ENCODE measurements around the gene PALLD.

The PALLD gene

GRCh38 chr4:168622600-168622999 lies 125.7 kb downstream of the PALLD start:
- no peak for DNase-seq (ENCODE audit: low spot score)

GRCh38 chr4:168623011-168623410 lies 126.2 kb downstream of the PALLD start:
- no peak for DNase-seq (ENCODE audit: low spot score)

DNA sequence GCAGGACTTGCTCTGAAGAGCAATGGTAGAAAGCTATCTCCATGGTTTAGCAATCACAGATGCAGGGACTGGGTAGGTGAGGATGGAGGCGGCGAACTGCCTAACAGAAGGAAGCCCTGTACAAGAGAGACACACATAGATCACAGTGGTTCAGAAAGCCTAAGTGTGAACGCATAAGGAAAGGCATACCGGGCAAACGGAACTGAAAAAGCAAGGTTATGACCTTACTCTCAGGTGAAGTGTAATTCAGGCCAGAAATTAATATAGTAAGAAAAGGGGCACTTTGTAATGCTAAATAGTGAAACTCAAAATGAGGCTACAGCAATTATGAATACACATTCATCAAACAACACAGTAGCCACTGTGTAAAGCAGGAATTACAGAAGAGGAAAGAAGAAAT lies 126.6 kb downstream of the PALLD start:
- DNase-seq (ENCODE audit: low spot score), result no peak

GRCh38 chr4:168628251-168628650 lies 131.4 kb downstream of the PALLD start:
- DNase-seq (ENCODE audit: low spot score), result no peak

DNA sequence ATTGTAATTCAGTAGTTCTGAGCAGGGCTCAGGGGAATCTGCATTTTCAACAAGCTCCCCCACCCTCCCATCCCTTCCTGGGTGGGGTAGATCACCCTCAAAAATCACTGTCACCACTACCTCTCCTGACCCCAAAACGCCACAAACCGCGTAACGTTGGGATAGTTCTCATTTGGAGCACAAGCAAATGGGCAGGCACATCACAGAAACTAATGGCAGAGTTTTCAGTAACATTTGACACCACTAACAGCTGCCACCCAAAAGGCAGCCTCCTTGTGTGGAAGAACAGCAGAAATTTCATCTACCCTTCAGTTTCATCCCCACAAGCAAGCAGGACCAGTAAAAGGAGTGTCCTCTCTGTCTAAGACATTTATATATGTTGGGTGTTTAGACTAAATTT lies 132.7 kb downstream of the PALLD start:
- DNase-seq (ENCODE audit: low spot score), result no peak

GRCh38 chr4:168630445-168631187 lies 133.8 kb downstream of the PALLD start:
- peak; percentile 82 for DNase-seq (ENCODE audit: low spot score)

DNA sequence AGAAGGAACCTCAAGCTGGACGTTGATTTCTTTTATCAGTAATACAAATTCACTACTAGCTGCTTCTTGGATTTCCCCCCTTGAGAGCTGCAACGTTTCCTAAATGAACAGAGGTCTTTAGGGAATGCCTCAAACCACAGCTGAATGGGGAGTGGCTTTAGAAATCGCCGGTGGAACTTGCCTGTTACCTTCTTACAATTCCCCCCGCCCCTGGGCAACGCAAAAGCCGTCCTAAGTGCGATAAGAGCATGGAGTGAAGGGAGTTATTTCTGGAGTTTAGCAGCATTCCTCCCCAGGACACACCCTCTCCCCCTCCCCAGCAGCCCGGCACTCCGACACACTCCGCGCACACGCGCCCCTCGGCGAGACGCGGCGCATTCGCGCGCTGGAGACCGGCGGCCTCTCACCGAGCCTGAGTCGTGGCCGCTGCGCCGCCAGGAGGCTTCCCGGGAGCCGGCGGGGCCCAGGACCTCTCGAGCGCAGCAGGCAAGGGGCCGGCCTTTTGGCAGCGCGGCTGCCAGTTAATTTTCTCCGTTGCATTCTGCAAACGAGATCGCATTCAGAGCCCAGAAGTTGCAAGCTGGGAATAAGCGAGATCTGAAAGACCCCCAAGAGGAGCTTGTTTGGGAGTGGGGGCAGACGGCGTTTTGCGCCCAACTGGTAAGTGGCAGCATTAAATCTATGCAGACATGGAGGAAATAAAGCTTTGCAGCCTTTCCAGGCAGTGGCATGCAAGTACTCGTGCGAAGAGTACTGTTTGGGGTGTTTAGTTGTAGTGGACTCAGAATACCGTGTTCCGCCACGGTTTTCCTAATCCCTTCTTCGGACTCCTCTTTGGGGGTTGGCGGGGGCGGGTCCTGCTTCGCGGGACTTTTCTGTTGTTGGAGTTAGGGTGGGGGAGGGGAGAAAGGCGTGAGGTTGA lies 134.7 kb downstream of the PALLD start:
- DNase-seq (ENCODE audit: low spot score), result peak; percentile 46

- no peak for DNase-seq (ENCODE audit: low spot score)
Measured at GRCh38 chr4:168632301-168632725, 135.5 kb downstream of the PALLD start.

GRCh38 chr4:168633064-168633463 lies 136.2 kb downstream of the PALLD start:
- no peak for DNase-seq (ENCODE audit: low spot score)

- DNase-seq (ENCODE audit: low spot score), result no peak
Measured at GRCh38 chr4:168633496-168633895, 136.6 kb downstream of the PALLD start.

- no peak for DNase-seq (ENCODE audit: low spot score)
Measured at GRCh38 chr4:168634276-168634802, 137.5 kb downstream of the PALLD start.

DNA sequence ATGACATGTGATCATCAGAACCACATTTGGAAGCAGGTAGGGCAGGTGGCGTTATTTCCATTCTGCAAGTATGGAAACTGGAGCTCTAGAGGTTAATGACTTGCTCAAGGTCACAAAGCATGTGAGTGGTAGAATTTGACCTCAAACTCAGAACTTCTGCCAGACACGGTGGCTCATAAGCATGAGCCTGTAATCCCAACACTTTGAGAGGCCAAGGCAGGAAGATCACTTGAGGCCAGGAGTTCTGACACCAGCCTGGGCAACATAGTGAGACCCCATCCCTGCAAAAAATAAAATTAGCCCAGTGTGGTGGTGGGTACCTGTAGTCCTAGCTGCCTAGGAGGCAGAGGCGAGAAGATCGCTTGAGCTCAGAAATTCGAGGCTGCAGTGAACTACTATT lies 139.2 kb downstream of the PALLD start:
- DNase-seq (ENCODE audit: low spot score), result no peak

- DNase-seq (ENCODE audit: low spot score), result no peak
Measured at GRCh38 chr4:168636506-168637196, 139.8 kb downstream of the PALLD start.

DNA sequence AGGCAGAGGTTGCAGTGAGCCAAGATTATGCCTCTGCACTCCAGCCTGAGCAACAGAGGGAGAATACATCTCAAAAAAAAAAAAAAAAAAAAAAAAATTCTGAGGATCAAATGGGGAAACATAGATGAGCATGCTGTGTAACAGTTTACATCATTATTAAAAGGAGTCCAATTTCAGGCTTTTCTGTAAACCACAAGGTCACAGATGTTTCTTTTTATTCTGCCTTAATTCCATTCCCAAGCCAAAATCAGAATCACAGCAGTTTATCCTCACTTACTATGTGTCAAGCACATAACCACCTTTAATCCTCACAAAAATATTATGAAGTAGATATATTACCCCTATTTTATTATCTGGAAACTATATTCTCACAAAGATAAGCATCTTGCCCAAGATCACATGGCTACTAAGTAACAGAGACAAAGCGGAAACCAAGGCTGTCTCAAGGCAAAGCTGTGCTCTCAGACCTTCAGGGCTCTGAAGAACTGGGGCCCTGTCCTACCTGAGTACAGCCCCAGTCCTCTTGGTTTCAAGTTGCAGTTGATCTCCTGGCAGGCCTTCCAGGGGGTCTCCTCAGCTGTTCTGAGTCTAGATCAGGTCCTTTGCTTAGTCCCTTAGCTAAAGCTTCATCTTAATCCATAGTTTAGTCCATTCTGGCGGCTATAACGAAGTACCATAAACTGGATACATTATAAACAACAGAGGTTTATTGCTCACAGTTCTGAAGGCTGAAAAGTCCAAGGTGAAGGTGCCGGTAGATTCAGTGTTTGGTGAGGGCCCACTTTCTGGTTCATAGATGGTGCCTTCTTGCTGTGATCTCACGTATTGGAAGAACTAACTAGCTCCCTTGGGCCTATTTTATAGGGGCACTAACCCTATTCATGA lies 141.3 kb downstream of the PALLD start:
- no peak for DNase-seq (ENCODE audit: low spot score)

- DNase-seq (ENCODE audit: low spot score), result no peak
Measured at GRCh38 chr4:168639914-168640313, 143.1 kb downstream of the PALLD start.

DNA sequence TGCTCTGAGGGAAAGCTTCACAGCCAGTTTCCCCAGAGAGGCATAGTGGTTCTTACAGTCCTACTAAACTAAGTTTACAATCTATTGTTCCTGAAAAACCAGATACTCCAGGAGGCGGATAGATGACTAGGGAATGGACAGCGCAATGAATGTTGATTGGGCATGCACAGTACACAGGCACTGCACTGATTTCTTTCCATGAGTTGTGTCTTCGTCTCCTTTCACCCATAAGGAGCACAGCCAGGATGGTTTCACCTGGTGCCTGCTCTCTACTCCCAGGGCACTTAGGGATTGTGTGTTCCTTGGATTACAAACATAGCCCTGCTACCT lies 144.9 kb downstream of the PALLD start:
- DNase-seq (ENCODE audit: low spot score), result no peak

- no peak for DNase-seq (ENCODE audit: low spot score)
Measured at GRCh38 chr4:168642591-168642990, 145.7 kb downstream of the PALLD start.

- DNase-seq (ENCODE audit: low spot score), result no peak
Measured at GRCh38 chr4:168643111-168643795, 146.4 kb downstream of the PALLD start.

DNA sequence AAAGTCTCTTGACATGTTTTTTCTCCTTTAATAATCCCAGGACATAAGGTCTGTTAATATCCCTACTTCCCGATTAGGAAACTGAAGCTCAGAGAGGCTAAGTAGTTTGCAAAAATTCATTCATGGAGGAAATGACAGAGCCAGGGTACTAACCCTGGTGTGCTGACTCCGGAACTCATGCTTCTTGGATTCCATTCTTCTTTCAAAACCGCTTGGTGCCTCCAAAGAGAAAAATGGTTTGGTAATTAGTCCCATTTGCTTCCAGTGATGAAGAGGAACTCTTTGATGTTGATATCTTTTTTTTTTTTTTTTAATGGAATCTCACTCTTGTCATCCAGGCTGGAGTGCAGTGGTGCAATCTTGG lies 146.9 kb downstream of the PALLD start:
- no peak for DNase-seq (ENCODE audit: low spot score)

DNA sequence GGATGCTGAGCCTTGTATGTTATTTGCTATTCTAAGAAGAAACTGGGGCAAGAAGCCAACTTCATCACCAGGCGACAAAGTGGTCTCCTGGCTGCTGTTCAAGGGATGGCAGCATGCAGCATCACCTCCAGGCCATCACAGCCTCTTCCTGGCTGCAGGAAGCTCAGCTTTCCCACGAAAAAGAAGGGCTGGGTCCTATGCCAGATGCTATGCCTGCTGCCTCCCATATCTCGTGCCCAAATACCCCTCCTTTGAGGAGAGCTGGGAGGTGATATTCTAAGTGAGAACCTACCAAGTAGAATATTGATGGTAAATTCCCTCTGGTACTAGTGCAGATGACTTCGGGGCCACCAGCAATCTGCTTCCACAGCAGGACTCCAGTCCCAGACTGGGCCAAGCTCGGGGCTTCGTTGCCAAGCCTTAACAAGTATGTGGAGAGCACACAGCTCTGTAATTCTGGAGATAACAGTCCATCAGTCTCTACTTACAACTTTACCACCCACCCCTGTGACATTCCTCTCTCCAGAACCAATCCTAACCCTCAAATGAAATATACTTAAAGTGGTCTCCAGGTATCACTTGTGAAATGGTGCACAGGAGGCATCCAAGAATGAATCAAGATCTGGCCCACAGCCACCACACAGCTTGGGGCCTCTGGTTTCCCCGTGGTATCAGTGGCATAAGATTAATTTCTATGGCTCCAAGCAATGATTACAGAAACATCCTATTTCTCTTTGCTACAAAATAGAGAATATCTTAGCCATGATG lies 149.3 kb downstream of the PALLD start:
- DNase-seq (ENCODE audit: low spot score), result no peak

Data from COLO829 (cell line).